NCI-H2081 treated with DMSO at 0.1 percent for 48 hours (cell line): Measurements from ENCODE around the gene DENND2C.

Experiments
- DNase-seq: peaks from one replicate; lab custom pipeline; 2025; lab: John Stamatoyannopoulos, UW

DENND2C gene

DNA sequence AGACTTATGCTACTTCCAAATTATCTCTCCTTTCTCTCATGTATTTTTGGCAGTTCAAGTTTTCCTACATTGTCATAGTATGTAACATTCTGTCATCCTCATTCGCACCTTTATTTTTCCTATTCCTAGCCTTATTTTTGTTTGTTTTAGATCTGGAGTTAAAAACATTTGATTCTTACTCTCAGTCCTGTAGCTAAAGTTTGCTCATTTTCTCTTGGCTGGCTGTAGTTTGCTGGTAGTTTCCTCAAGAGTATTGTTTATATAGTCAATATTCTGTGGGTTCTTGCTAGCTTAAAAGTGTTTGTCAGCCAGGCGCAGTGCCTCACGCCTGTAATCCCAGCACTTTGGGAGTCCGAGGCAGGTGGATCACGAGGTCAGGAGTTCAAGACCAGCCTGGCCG is 129.0 kb downstream of the DENND2C start:
- DNase-seq, result no peak

DNA sequence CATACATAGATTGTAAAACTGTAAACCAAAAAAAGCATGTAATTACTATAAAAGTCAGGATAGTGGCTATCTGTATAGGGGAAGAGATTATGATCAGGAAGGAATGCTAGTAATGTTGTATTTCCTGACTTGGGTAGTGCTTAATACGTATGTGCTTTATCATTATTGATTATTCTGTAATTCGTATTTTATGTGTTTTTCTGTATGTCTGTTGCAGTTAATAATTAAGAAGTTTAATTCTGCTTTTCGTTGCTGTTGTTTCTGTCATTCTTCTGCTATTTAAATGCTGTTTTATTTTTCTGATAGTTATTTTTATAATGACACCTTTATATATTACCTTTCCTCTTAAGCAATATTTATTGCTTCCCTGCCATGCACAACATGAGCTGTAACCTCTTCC is 129.6 kb downstream of the DENND2C start:
- DNase-seq, result no peak

DNA sequence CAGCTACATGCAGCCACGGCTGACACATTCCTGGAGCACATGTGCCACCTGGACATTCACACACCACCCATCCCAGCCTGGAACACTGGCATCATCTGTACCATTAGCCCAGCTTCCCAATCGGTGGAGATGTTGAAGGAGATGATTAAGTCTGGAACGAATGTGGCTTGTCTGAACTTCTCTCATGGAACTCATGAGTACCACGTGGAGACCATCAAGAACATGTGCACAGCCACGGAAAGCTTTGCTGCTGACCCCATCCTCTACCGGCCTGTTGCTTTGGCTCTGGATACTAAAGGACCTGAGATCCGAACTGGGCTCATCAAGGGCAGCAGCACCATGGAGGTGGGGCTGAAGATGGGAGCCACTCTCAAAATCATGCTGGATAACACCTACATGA is 133.8 kb downstream of the DENND2C start:
- DNase-seq, result no peak

DNA sequence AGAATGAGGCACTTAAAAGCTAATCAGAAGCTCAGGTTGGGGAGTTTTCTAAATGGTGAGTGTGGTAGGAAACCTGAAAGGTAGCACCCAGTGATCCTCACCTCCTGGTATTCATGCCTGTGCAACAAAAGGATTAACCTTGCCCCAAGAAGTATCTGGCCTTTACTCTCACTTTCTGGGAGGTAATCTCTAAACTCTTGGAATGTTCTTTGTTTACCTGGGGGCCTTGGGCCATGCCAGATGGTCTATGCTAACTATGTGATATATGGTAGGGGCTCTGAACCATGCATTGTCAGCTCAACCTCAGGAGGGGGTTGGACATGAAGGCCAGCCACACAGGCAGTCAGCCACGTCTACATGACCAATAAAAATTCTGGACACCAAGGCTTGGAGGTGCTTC is 134.4 kb downstream of the DENND2C start:
- no peak for DNase-seq
